K562 (cell line): ENCODE measurements around the gene SRRD. TPM values are rescaled to one million over a fixed set of nuclear protein-coding genes. Genes with fewer than 3 reads are reported as not detected.
A peak's percentile ranks its signal among the peaks of the same experiment; 100 is the strongest.

Experiments used
- ATAC-seq: fragments of 200-7000 bp; cut with Tn5 transposase; 3 replicates; pipeline ENCODE4 v1.9.1; 2020; ENCODE audit warnings: moderate library complexity
- Bru-seq: library from RNA; stranded (reverse); fragments of 400-500 nt; gene quantifications from one replicate; lab custom pipeline; 2021; lab: Mats Ljungman, UMichigan
- BruChase-seq, 2 experiments: library from RNA; stranded (reverse); fragments of 400-500 nt; gene quantifications; one replicate each; lab custom pipeline; 2021; lab: Mats Ljungman, UMichigan
- BruUV-seq: library from RNA; stranded (reverse); fragments of 400-500 nt; replicated peaks from 2 replicates; lab custom pipeline; 2021; lab: Mats Ljungman, UMichigan
- CTCF ChIA-PET: fragments of 300-600 bp; formaldehyde crosslinking; extraction: SDS; loops from one replicate; lab custom pipeline; 2021; ENCODE audit warnings: low intra/inter-chr PET ratio; lab: Yijun Ruan, JAX
- POLR2A ChIA-PET: fragments of 300-600, 350-650 bp; sonication (Branson Sonifier 250); formaldehyde crosslinking; extraction: SDS; loops from one replicate; lab custom pipeline; 2021; ENCODE audit warnings: antibody characterized with exemption, inconsistent platforms; lab: Yijun Ruan, JAX
- DNase-seq, 4 experiments: peaks; one replicate each; pipeline versions ENCODE4 v3.0.0 to v3.0.0-alpha.2; 2011 to 2018; ENCODE audit warnings: low spot score in 3 of 4, mixed read lengths in 3 of 4; ENCODE audit errors: extremely low read depth in 1 of 4
- FAIRE-seq: peaks from 2 replicates; lab custom pipeline; 2011; peaks lifted over from hg19 to GRCh38; lab: Jason Lieb, UNC
- H2AFZ ChIP-seq: 2 replicates; pipeline ENCODE4 v1.6.0; 2011; ENCODE audit warnings: low read depth, low read length, control low read depth, inconsistent platforms
- H3K27ac ChIP-seq: fragments of 200-600 bp; 3 replicates; pipeline ENCODE4 v1.8.0; 2011; ENCODE audit warnings: low read depth, mild to moderate bottlenecking, control low read depth, inconsistent platforms, low read length, moderate library complexity, mixed read lengths; ENCODE audit errors: extremely low read depth
- H3K27me3 ChIP-seq, 2 experiments: fragments of 300-600 bp in 1 of 2; 2 replicates in 1 of 2; 3 replicates in 1 of 2; pipeline versions ENCODE4 v1.6.0 to v1.8.0; 2011; ENCODE audit warnings: inconsistent platforms in 2 of 2, low read length in 2 of 2, mild to moderate bottlenecking in 1 of 2, mixed read lengths in 1 of 2, moderate library complexity in 1 of 2; ENCODE audit not compliant: control insufficient read depth in 2 of 2, insufficient read depth in 2 of 2
- H3K36me3 ChIP-seq: fragments of 300-600 bp; 3 replicates; pipeline ENCODE4 v1.8.0; 2011; ENCODE audit warnings: mild to moderate bottlenecking, low read length, inconsistent platforms; ENCODE audit not compliant: control insufficient read depth, insufficient read depth
- H3K4me1 ChIP-seq, 2 experiments: fragments of 200-600 bp in 1 of 2; replicated peaks in 1 of 2; 2 replicates in 1 of 2; 3 replicates in 1 of 2; pipeline versions ENCODE4 v1.5.1 to v1.8.0; 2011; ENCODE audit warnings: inconsistent platforms in 2 of 2, low read length in 2 of 2, mild to moderate bottlenecking in 1 of 2, mixed read lengths in 1 of 2, moderate library complexity in 1 of 2; ENCODE audit not compliant: control insufficient read depth in 2 of 2, insufficient read depth in 2 of 2
- H3K4me2 ChIP-seq: 2 replicates; pipeline ENCODE4 v1.6.1; 2011; ENCODE audit warnings: low read length, control low read depth, inconsistent platforms, mixed read lengths; ENCODE audit not compliant: insufficient read depth
- H3K4me3 ChIP-seq: fragments of 200-600 bp; sonication (generic), shearing (Covaris generic); 2 replicates; pipeline ENCODE4 v1.5.1; 2016; ENCODE audit warnings: control low read depth, inconsistent platforms
- H3K79me2 ChIP-seq: fragments of 200-600 bp; 3 replicates; pipeline ENCODE4 v1.8.0; 2011; ENCODE audit warnings: low read length, inconsistent platforms; ENCODE audit not compliant: control insufficient read depth, insufficient read depth
- H3K9ac ChIP-seq, 2 experiments: 2 replicates each; pipeline versions ENCODE4 v1.6.0 to v1.6.1; 2011; ENCODE audit warnings: low read depth in 2 of 2, low read length in 2 of 2, control low read depth in 1 of 2, inconsistent platforms in 1 of 2, mild to moderate bottlenecking in 1 of 2, mixed read lengths in 1 of 2; ENCODE audit not compliant: insufficient read depth in 1 of 2
- H3K9me1 ChIP-seq: one replicate; pipeline ENCODE4 v1.6.0; 2011; ENCODE audit warnings: inconsistent platforms, mild to moderate bottlenecking, low read length, moderate library complexity; ENCODE audit not compliant: control insufficient read depth, insufficient read depth
- H3K9me3 ChIP-seq: replicated peaks from 2 replicates; pipeline ENCODE4 v1.5.1; 2011; ENCODE audit warnings: low read depth, low read length, inconsistent platforms; ENCODE audit not compliant: control insufficient read depth, insufficient read depth
- H4K20me1 ChIP-seq: replicated peaks from 2 replicates; pipeline ENCODE4 v1.6.1; 2011; ENCODE audit warnings: low read length, inconsistent platforms, mixed read lengths; ENCODE audit not compliant: control insufficient read depth, insufficient read depth
- BRF1 ChIP-seq: IDR thresholded peaks from 3 replicates; pipeline ENCODE4 v1.6.1; 2011; ENCODE audit warnings: borderline replicate concordance, mild to moderate bottlenecking; ENCODE audit not compliant: insufficient read length; ENCODE audit errors: extremely low read depth
- HMG20A ChIP-seq: fragments of 450-650 bp; formaldehyde crosslinking; conservative IDR thresholded peaks from 2 replicates; pipeline ENCODE4 v1.4.0; 2020; ENCODE audit warnings: mild to moderate bottlenecking, mixed read lengths
- POU5F1 ChIP-seq: fragments of 150-350 bp; IDR thresholded peaks from 2 replicates; pipeline ENCODE4 v1.6.1; 2014; ENCODE audit warnings: borderline replicate concordance, low read length, low read depth, mild to moderate bottlenecking; ENCODE audit not compliant: partially characterized antibody
- RAD51 ChIP-seq: fragments of 450-650 bp; IDR thresholded peaks from 2 replicates; pipeline ENCODE4 v1.7.1; 2016; ENCODE audit warnings: low read depth, mild to moderate bottlenecking, borderline replicate concordance
- WGBS: fragments of 100-300 bp; shearing (Covaris generic); methylation state at CpG from one replicate; pipeline ENCODE4 v1.1.6; 2016; ENCODE audit warnings: low coverage, mixed read lengths; ENCODE audit not compliant: insufficient coverage; ENCODE audit errors: missing lambda C conversion rate; 5-methylcytosine and 5-hydroxymethylcytosine counted together
- in situ Hi-C: fragments of 300-500 bp; cut with MboI; formaldehyde crosslinking; loops from 4 replicates; pipeline ENCODE4 v1.15.0; 2018; ENCODE audit warnings: inconsistent platforms, mixed read lengths
- intact Hi-C: fragments of 100-400 bp; cut with micrococcal nuclease; formaldehyde crosslinking; loops from 2 replicates; pipeline ENCODE4 v1.14.2; 2022
- long read RNA-seq, 3 experiments: library from polyadenylated mRNA in 2 of 3; library from RNA in 1 of 3; unstranded in 2 of 3; stranded (forward) in 1 of 3; transcript quantifications; one replicate each; pipeline ENCODE4 v2.0.0, GENCODE V29; 2019 to 2022
- polyA minus RNA-seq, 3 experiments: library from RNA; depleted of rRNA, polyadenylated mRNA; stranded (reverse); fragments of >200 nt; gene quantifications; 2 replicates each; pipeline ENCODE4 v1.2.3, GENCODE V29; 2011
- polyA plus RNA-seq, 8 experiments: library from polyadenylated mRNA; depleted of rRNA in 4 of 8; stranded (reverse) in 5 of 8; unstranded in 3 of 8; fragments of >200 nt; fragmentation: Nextera tagmentation in 2 of 8; fragmentation: Illumina TruSeq in 1 of 8; extraction: Ambion mirVana in 2 of 8; extraction: Trizol in 1 of 8; gene quantifications; 2 replicates each; pipeline versions ENCODE4 v1.2.1 to v1.2.3, GENCODE V29; 2011 to 2014; ENCODE audit warnings: inconsistent platforms in 1 of 8, missing spikeins in 1 of 8
- total RNA-seq, 7 experiments: library from RNA; depleted of rRNA in 6 of 7; stranded (reverse); fragments of >200 nt in 6 of 7; fragmentation: Illumina TruSeq in 2 of 7; extraction: Trizol in 2 of 7; gene quantifications; 2 replicates each; pipeline versions ENCODE4 v1.2.1 to v1.2.3, GENCODE V29; 2011 to 2021; ENCODE audit warnings: low replicate concordance in 1 of 7
- TF ChIP-seq, protein P1 (sequence below), 2 experiments: fragments of 200-800 bp in 1 of 2; sonication (Bioruptor generic) in 1 of 2; sonication (generic) in 1 of 2; formaldehyde crosslinking in 1 of 2; IDR thresholded peaks in 1 of 2; conservative IDR thresholded peaks in 1 of 2; 2 replicates each; pipeline versions ENCODE4 v1.5.0 to v1.6.1; 2016 to 2020; ENCODE audit warnings: missing compliant biosample characterization in 1 of 2, missing genetic modification characterization in 1 of 2, missing genetic modification reagents in 1 of 2
- TF ChIP-seq, protein P2 (sequence below), 2 experiments: IDR thresholded peaks in 1 of 2; conservative IDR thresholded peaks in 1 of 2; 2 replicates each; pipeline ENCODE4 v1.6.1; 2016; ENCODE audit warnings: low read depth in 2 of 2, mild to moderate bottlenecking in 1 of 2, missing compliant biosample characterization in 1 of 2, missing genetic modification characterization in 1 of 2, moderate library complexity in 1 of 2

The SRRD gene, protein sequence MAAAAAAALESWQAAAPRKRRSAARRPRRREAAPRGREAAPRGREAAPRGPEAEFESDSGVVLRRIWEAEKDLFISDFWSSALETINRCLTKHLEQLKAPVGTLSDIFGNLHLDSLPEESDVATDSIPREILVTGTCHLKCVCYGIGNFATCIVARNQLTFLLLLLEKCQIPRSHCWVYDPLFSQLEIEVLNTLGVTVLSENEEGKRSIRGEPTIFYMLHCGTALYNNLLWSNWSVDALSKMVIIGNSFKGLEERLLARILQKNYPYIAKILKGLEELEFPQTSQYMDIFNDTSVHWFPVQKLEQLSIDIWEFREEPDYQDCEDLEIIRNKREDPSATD
- 21.3 and 32.0 TPM in 2 replicates for total RNA-seq (2011; cell fraction: chromatin; rRNA removed; ENCODE audit: low replicate concordance)
- 11.2 and 13.3 TPM in 2 replicates for total RNA-seq (2011; cell fraction: nucleolus; rRNA removed)
- 16.1 and 17.9 TPM in 2 replicates for total RNA-seq (2011; cell fraction: nucleoplasm; rRNA removed)
- 13.5 and 14.2 TPM in 2 replicates for total RNA-seq (2014; rRNA removed)
- 34.4 and 39.1 TPM in 2 replicates for total RNA-seq (2014; rRNA removed; fragmentation: Illumina TruSeq; extraction: Trizol)
- 27.6 and 28.7 TPM in 2 replicates for total RNA-seq (2015; rRNA removed; fragmentation: Illumina TruSeq; extraction: Trizol)
- 35.1 and 35.5 TPM in 2 replicates for total RNA-seq (2021)
- 29.4 and 59.4 TPM in 2 replicates for polyA plus RNA-seq (2011; rRNA removed)
- 15.8 and 23.9 TPM in 2 replicates for polyA plus RNA-seq (2011; cell fraction: cytosol; rRNA removed)
- 13.6 and 13.8 TPM in 2 replicates for polyA plus RNA-seq (2011; cell fraction: nucleus; rRNA removed)
- 12.8 and 19.3 TPM in 2 replicates for polyA plus RNA-seq (2012)
- 27.8 and 34.9 TPM in 2 replicates for polyA plus RNA-seq (2014; fragmentation: Illumina TruSeq; extraction: Trizol)
- 1 to 10 TPM; 4.9 to 5.7 TPM for polyA plus RNA-seq (2014; fragmentation: Nextera tagmentation; extraction: Ambion mirVana)
- 28.0 and 34.6 TPM in 2 replicates for polyA plus RNA-seq (2014; rRNA removed)
- 30.1 and 47.2 TPM in 2 replicates for polyA minus RNA-seq (2011; rRNA and poly(A)+ RNA removed)
- 7.0 and 20.5 TPM in 2 replicates for polyA minus RNA-seq (2011; cell fraction: cytosol; rRNA and poly(A)+ RNA removed)
- polyA minus RNA-seq (2011; cell fraction: nucleus; rRNA and poly(A)+ RNA removed), result 4.2 and 7.7 TPM in 2 replicates
- Bru-seq, nascent RNA, result percentile 83 among the genes with signal in this experiment
- BruChase-seq, experiment 1, labeled RNA remaining after a 2-hour chase, result percentile 71 among the genes with signal in this experiment
- BruChase-seq, experiment 2, labeled RNA remaining after a 6-hour chase, result percentile 73 among the genes with signal in this experiment
- long read RNA-seq, experiment 1, full-length matches to known transcripts, result 65 of 97 reads
- long read RNA-seq, experiment 1, partial matches to known transcripts, result 5 of 97 reads
- long read RNA-seq, experiment 1, other reads (novel, unspliced or antisense), result 27 of 97 reads
- long read RNA-seq, experiment 2, full-length matches to known transcripts, result 31 of 56 reads
- long read RNA-seq, experiment 2, partial matches to known transcripts, result 2 of 56 reads
- long read RNA-seq, experiment 2, other reads (novel, unspliced or antisense), result 23 of 56 reads
- long read RNA-seq, experiment 3, full-length matches to known transcripts, result 6 of 8 reads
- long read RNA-seq, experiment 3, partial matches to known transcripts, result 0 of 8 reads
- long read RNA-seq, experiment 3, other reads (novel, unspliced or antisense), result 2 of 8 reads

DNA sequence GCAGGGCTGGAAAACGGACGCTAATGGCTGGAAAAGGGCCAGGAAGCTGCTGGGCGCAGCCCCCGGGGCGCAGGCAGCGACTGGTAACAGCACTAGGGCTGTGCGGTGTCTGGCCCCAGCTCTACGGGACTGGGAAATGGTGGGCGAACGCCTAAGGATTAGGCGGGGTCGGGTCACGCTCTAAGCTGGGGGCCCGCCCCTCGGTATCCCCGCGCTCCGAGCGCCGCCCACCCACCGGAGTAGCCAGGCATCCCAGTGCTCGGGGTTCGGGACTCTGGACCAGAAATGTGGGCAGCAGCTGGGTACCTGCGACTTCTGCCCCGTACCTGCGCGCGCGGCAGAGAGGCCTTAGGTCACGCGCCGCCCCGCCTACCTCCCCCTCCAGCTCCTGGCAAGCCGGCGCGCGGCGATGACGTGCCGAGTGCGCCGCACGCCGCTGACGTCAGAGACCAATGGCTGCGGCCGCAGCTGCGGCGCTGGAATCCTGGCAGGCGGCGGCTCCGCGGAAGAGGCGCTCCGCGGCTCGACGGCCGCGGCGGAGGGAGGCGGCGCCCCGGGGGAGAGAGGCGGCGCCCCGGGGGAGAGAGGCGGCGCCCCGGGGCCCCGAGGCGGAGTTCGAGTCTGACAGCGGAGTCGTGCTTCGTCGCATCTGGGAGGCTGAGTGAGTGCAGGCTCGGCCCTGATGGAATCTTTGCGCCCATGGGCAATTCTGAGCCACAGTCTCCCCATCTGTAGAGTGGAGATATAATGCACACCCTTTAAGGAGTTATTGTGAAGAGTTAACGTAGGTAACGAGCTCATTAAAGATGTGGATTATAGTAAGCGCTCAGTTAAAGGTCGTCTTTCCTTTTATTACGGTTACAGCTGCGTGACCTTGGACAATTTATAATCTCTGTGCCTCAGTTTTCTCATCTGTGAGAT, at the start of gene SRRD, which contains the start of gene HPS4:
Gene SRRD (plus strand): TSS at position 439 of the 921 bp plus-strand sequence. CDS start 14 bp downstream, at position 453.
Gene HPS4 (minus strand): TSS at position 345 of the 921 bp plus-strand sequence. CDS start 2,021 bp downstream, outside the sequence.
- Histone ChIP-seq H3K4me2 (peak within 1 kb of the TSS; percentile 97), H3K4me1 (peaks cover 14 to 39% of the 10 kb centered on the region in 2 experiments; a peak in 4 of 5 replicates), H2AFZ (peak within 1 kb of the TSS; percentile 80), H4K20me1 (no peaks in the 10 kb centered on the region), H3K9me3 (no peaks in the 10 kb centered on the region), H3K36me3 (peaks cover 41% of the 10 kb centered on the region; the same call in 2 of the 3 replicates), H3K4me3 (peak within 1 kb of the TSS; percentile 89), H3K27me3 (no peaks in the 10 kb centered on the region), H3K27ac (peak within 1 kb of the TSS; percentile 86), H3K79me2 (peaks cover 85% of the 10 kb centered on the region), H3K9ac (peak within 1 kb of the TSS; percentile 71 to 96), H3K9me1 (no peaks in the 10 kb centered on the region)
- 0% methylated on average over 20 of the region's 85 CpGs for WGBS
- FAIRE-seq, result no peak
- CTCF ChIA-PET, result interaction anchor here (0.7 kb wide), 1 partner anchor 47 kb away, joined by 4 read pairs; no protein-coding TSS in a partner anchor
- BruUV-seq, result no TSS peak
- peak; percentile 74 for ATAC-seq
- intact Hi-C loops, result loop anchor here (10.0 kb wide), 1 partner anchor 101 kb away; no protein-coding TSS in a partner anchor
- POLR2A ChIA-PET, result interaction anchor here (0.6 to 4.5 kb wide), 6 partner anchors 9 to 189 kb away, joined by 3 to 35 read pairs (median 4); partner anchors contain the start of gene TFIP11
- in situ Hi-C loops, result no loop called here
- DNase-seq, result peak; percentile 87 to 93 (median 88)
- TF ChIP-seq HMG20A (CRISPR knock-in tag), result no peak
- no peak for TF ChIP-seq BRF1
- no peak for TF ChIP-seq RAD51
- no peak for TF ChIP-seq POU5F1
- TF ChIP-seq, protein P1, sequence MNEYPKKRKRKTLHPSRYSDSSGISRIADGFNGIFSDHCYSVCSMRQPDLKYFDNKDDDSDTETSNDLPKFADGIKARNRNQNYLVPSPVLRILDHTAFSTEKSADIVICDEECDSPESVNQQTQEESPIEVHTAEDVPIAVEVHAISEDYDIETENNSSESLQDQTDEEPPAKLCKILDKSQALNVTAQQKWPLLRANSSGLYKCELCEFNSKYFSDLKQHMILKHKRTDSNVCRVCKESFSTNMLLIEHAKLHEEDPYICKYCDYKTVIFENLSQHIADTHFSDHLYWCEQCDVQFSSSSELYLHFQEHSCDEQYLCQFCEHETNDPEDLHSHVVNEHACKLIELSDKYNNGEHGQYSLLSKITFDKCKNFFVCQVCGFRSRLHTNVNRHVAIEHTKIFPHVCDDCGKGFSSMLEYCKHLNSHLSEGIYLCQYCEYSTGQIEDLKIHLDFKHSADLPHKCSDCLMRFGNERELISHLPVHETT (CRISPR knock-in tag; conservative IDR thresholded peaks at IDR 0.05 in 1 of 2, IDR thresholded peaks at IDR 0.05 in 1 of 2), result peak in 1 of 2 experiments; percentile 97; a peak in 2 of 4 replicates
- TF ChIP-seq, protein P2, sequence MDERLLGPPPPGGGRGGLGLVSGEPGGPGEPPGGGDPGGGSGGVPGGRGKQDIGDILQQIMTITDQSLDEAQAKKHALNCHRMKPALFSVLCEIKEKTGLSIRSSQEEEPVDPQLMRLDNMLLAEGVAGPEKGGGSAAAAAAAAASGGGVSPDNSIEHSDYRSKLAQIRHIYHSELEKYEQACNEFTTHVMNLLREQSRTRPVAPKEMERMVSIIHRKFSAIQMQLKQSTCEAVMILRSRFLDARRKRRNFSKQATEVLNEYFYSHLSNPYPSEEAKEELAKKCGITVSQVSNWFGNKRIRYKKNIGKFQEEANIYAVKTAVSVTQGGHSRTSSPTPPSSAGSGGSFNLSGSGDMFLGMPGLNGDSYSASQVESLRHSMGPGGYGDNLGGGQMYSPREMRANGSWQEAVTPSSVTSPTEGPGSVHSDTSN (CRISPR knock-in tag; IDR thresholded peaks at IDR 0.05; ENCODE audit: low read depth), result no peak
- TF ChIP-seq, protein P2 (tag; conservative IDR thresholded peaks at IDR 0.05; ENCODE audit: low read depth), result no peak
